Measurements from ENCODE around the gene GGA2.

The GGA2 gene

GRCh38 chr16:23424292-23424958 lies 85.9 kb downstream of the GGA2 start:
- TF ChIP-seq CTCF (IDR thresholded peaks at IDR 0.05; ENCODE audit: low read depth, low read length), result no peak
- no peak overlapping the region for H3K4me3 ChIP-seq (replicated peaks in 1 of 2; ENCODE audit: low read depth in 2 of 2, low read length in 2 of 2)
- DNase-seq (ENCODE audit: low read depth in 2 of 2), result no peak

- no peak overlapping the region for H3K4me3 ChIP-seq (replicated peaks in 1 of 2; ENCODE audit: low read depth in 2 of 2, low read length in 2 of 2)
- peak; percentile 94 for DNase-seq (ENCODE audit: low read depth in 2 of 2)
- TF ChIP-seq CTCF (IDR thresholded peaks at IDR 0.05; ENCODE audit: low read depth, low read length), result no peak
Observed at GRCh38 chr16:23423496-23424049, 86.7 kb downstream of the GGA2 start.

GRCh38 chr16:23420011-23420410 lies 90.3 kb downstream of the GGA2 start:
- no peak overlapping the region for H3K4me3 ChIP-seq (replicated peaks in 1 of 2; ENCODE audit: low read depth in 2 of 2, low read length in 2 of 2)
- peak; percentile 27 to 74 for DNase-seq (ENCODE audit: low read depth in 2 of 2)
- TF ChIP-seq CTCF (IDR thresholded peaks at IDR 0.05; ENCODE audit: low read depth, low read length), result no peak

GRCh38 chr16:23416816-23417215 lies 93.5 kb downstream of the GGA2 start:
- H3K4me3 ChIP-seq (replicated peaks in 1 of 2; ENCODE audit: low read depth in 2 of 2, low read length in 2 of 2), result no peak overlapping the region
- DNase-seq (ENCODE audit: low read depth in 2 of 2), result no peak
- TF ChIP-seq CTCF (IDR thresholded peaks at IDR 0.05; ENCODE audit: low read depth, low read length), result no peak

GRCh38 chr16:23414731-23415130 lies 95.6 kb downstream of the GGA2 start:
- TF ChIP-seq CTCF (IDR thresholded peaks at IDR 0.05; ENCODE audit: low read depth, low read length), result no peak
- H3K4me3 ChIP-seq (replicated peaks in 1 of 2; ENCODE audit: low read depth in 2 of 2, low read length in 2 of 2), result no peak overlapping the region
- no peak for DNase-seq (ENCODE audit: low read depth in 2 of 2)
